HCT116 (cell line): Measurements from ENCODE around the gene ACSL5. TPM values are rescaled to one million over a fixed set of nuclear protein-coding genes. Genes with fewer than 3 reads are reported as not detected.

Experiments used
- ATAC-seq: fragments of 200-7000 bp; cut with Tn5 transposase; 2 replicates; pipeline ENCODE4 v1.9.1; 2020; ENCODE audit warnings: mild to moderate bottlenecking, moderate library complexity
- BruUV-seq: library from RNA; stranded (reverse); fragments of 400-500 nt; replicated peaks from 2 replicates; lab custom pipeline; 2021; lab: Mats Ljungman, UMichigan
- CTCF ChIA-PET: fragments of 300-600 bp; sonication (Branson Sonifier 250); formaldehyde crosslinking; loops from one replicate; lab custom pipeline; 2021; ENCODE audit warnings: antibody characterized with exemption; lab: Charles Lee
- POLR2A ChIA-PET: fragments of 300-600, 350-600 bp; sonication (Branson Sonifier 250); formaldehyde crosslinking; loops from one replicate; lab custom pipeline; 2021; ENCODE audit warnings: antibody characterized with exemption; lab: Charles Lee
- RAD21 ChIA-PET, 2 experiments: fragments of 300-600 bp; sonication (Branson Sonifier 250); formaldehyde crosslinking; loops; one replicate each; lab custom pipeline; 2023; ENCODE audit warnings: low total read pairs in 2 of 2; ENCODE audit not compliant: uncharacterized antibody in 2 of 2, unreplicated experiment in 2 of 2, low non-redundant PET in 1 of 2; lab: Charles Lee
- DNase-seq: peaks from one replicate; pipeline ENCODE4 v3.0.0-alpha.2; 2010; ENCODE audit warnings: low read depth, low spot score
- H2AFZ ChIP-seq: fragments of 200-600 bp; shearing (Covaris generic), sonication (generic); 2 replicates; pipeline ENCODE4 v1.6.1; 2017; ENCODE audit warnings: low read depth, mixed run types, mixed read lengths, antibody characterized with exemption, low read length; ENCODE audit not compliant: poor library complexity, severe bottlenecking
- H3K27ac ChIP-seq: 2 replicates; pipeline ENCODE4 v1.5.1; 2012; ENCODE audit warnings: low read depth, low read length
- H3K27me3 ChIP-seq: fragments of 200-600 bp; sonication (generic); 2 replicates; pipeline ENCODE4 v1.6.1; 2016; ENCODE audit warnings: mixed run types, low read length, mixed read lengths; ENCODE audit not compliant: insufficient read depth
- H3K36me3 ChIP-seq, 2 experiments: fragments of 200-500 bp in 1 of 2; fragments of 200-600 bp in 1 of 2; sonication (Bioruptor generic) in 1 of 2; sonication (generic) in 1 of 2; 2 replicates each; pipeline versions ENCODE4 v1.5.1 to v1.6.1; 2014 to 2016; ENCODE audit warnings: low read length in 2 of 2, inconsistent platforms in 1 of 2, mixed read lengths in 1 of 2, mixed run types in 1 of 2; ENCODE audit not compliant: insufficient read depth in 2 of 2, control insufficient read depth in 1 of 2
- H3K4me1 ChIP-seq, 2 experiments: fragments of 200-600 bp in 1 of 2; sonication (generic) in 1 of 2; 2 replicates each; pipeline versions ENCODE4 v1.5.1 to v1.6.1; 2012 to 2017; ENCODE audit warnings: low read length in 2 of 2, inconsistent platforms in 1 of 2, mild to moderate bottlenecking in 1 of 2, mixed read lengths in 1 of 2, mixed run types in 1 of 2, moderate library complexity in 1 of 2; ENCODE audit not compliant: insufficient read depth in 2 of 2, control insufficient read depth in 1 of 2
- H3K4me2 ChIP-seq: fragments of 200-600 bp; sonication (generic); 2 replicates; pipeline ENCODE4 v1.6.1; 2017; ENCODE audit warnings: mixed run types, low read length, mixed read lengths
- H3K4me3 ChIP-seq, 2 experiments: fragments of 200-600 bp in 1 of 2; sonication (generic) in 1 of 2; replicated peaks in 1 of 2; 2 replicates each; pipeline ENCODE4 v1.5.1; 2011 to 2016; ENCODE audit warnings: low read length in 2 of 2, control low read depth in 1 of 2, low read depth in 1 of 2, mild to moderate bottlenecking in 1 of 2, mixed read lengths in 1 of 2, mixed run types in 1 of 2
- H3K79me2 ChIP-seq: fragments of 200-600 bp; sonication (generic); 2 replicates; pipeline ENCODE4 v1.6.1; 2017; ENCODE audit warnings: mild to moderate bottlenecking, mixed run types, low read length, moderate library complexity, mixed read lengths; ENCODE audit not compliant: insufficient read depth
- H3K9ac ChIP-seq: fragments of 200-600 bp; sonication (generic); 2 replicates; pipeline ENCODE4 v1.6.1; 2016; ENCODE audit warnings: low read length, mixed read lengths
- H3K9me2 ChIP-seq: fragments of 200-600 bp; sonication (generic), shearing (Covaris generic); 2 replicates; pipeline ENCODE4 v1.6.1; 2017; ENCODE audit warnings: mixed run types, mild to moderate bottlenecking, moderate library complexity; ENCODE audit not compliant: insufficient read depth
- H3K9me3 ChIP-seq, 2 experiments: fragments of 200-500 bp in 1 of 2; fragments of 200-600 bp in 1 of 2; sonication (Bioruptor generic) in 1 of 2; sonication (generic) in 1 of 2; 2 replicates each; pipeline ENCODE4 v1.6.1; 2014 to 2017; ENCODE audit warnings: low read length in 2 of 2, mixed read lengths in 2 of 2, inconsistent platforms in 1 of 2, low read depth in 1 of 2, mild to moderate bottlenecking in 1 of 2, mixed run types in 1 of 2, moderate library complexity in 1 of 2; ENCODE audit not compliant: control insufficient read depth in 1 of 2, insufficient read depth in 1 of 2
- H4K20me1 ChIP-seq: fragments of 200-600 bp; sonication (generic), shearing (Covaris generic); 2 replicates; pipeline ENCODE4 v1.6.1; 2017; ENCODE audit warnings: mixed run types, mild to moderate bottlenecking, moderate library complexity; ENCODE audit not compliant: insufficient read depth
- CBX3 ChIP-seq: IDR thresholded peaks from 2 replicates; pipeline ENCODE4 v1.6.1; 2012; ENCODE audit warnings: low read depth
- CEBPB ChIP-seq: IDR thresholded peaks from 2 replicates; pipeline ENCODE4 v1.6.1; 2012; ENCODE audit warnings: low read depth
- CTCF ChIP-seq, 3 experiments: fragments of 200-600 bp in 1 of 3; sonication (generic) in 1 of 3; IDR thresholded peaks in 2 of 3; conservative IDR thresholded peaks in 1 of 3; 2 replicates each; pipeline ENCODE4 v1.5.1; 2012 to 2017; ENCODE audit warnings: low read depth in 2 of 3, low read length in 2 of 3, antibody characterized with exemption in 1 of 3, borderline replicate concordance in 1 of 3, control low read depth in 1 of 3, mild to moderate bottlenecking in 1 of 3, mixed read lengths in 1 of 3, mixed run types in 1 of 3, moderate library complexity in 1 of 3; ENCODE audit not compliant: insufficient read depth in 1 of 3
- EGR1 ChIP-seq: IDR thresholded peaks from 2 replicates; pipeline ENCODE4 v1.6.1; 2012; ENCODE audit warnings: low read depth
- EZH2 ChIP-seq: fragments of 200-600 bp; sonication (generic); IDR thresholded peaks from 2 replicates; pipeline ENCODE4 v1.6.1; 2017; ENCODE audit warnings: antibody characterized with exemption, mixed run types
- EZH2phosphoT487 ChIP-seq: fragments of 200-600 bp; IDR thresholded peaks from 2 replicates; pipeline ENCODE4 v1.6.1; 2018; ENCODE audit warnings: antibody characterized with exemption, borderline replicate concordance
- FOSL1 ChIP-seq: IDR thresholded peaks from 2 replicates; pipeline ENCODE4 v1.6.1; 2012; ENCODE audit warnings: low read depth
- JUND ChIP-seq: IDR thresholded peaks from 2 replicates; pipeline ENCODE4 v1.6.1; 2012
- POLR2A ChIP-seq: IDR thresholded peaks from 2 replicates; pipeline ENCODE4 v1.7.0; 2011; ENCODE audit warnings: borderline replicate concordance; ENCODE audit not compliant: insufficient read depth, insufficient read length; ENCODE audit errors: extremely low read depth
- POLR2AphosphoS5 ChIP-seq: IDR thresholded peaks from 2 replicates; pipeline ENCODE4 v1.6.1; 2011; ENCODE audit warnings: mild to moderate bottlenecking, low read depth, low read length, moderate library complexity
- RAD21 ChIP-seq: IDR thresholded peaks from 2 replicates; pipeline ENCODE4 v1.6.1; 2012; ENCODE audit warnings: low read depth, mild to moderate bottlenecking
- REST ChIP-seq: IDR thresholded peaks from 2 replicates; pipeline ENCODE4 v1.6.1; 2012; ENCODE audit warnings: low read depth
- SIN3A ChIP-seq: IDR thresholded peaks from 2 replicates; pipeline ENCODE4 v1.6.1; 2012; ENCODE audit warnings: low read depth
- SRF ChIP-seq: IDR thresholded peaks from 2 replicates; pipeline ENCODE4 v1.6.1; 2012; ENCODE audit warnings: low read depth
- TCF7L2 ChIP-seq: IDR thresholded peaks from 2 replicates; pipeline ENCODE4 v1.7.0; 2011; ENCODE audit warnings: borderline replicate concordance, inconsistent platforms; ENCODE audit not compliant: insufficient read depth, insufficient read length; ENCODE audit errors: extremely low read depth
- YY1 ChIP-seq: IDR thresholded peaks from 2 replicates; pipeline ENCODE4 v1.6.1; 2011; ENCODE audit warnings: low read length, low read depth, moderate library complexity, mild to moderate bottlenecking; ENCODE audit not compliant: insufficient replicate concordance; ENCODE audit errors: extremely low read depth
- ZBTB33 ChIP-seq: IDR thresholded peaks from 2 replicates; pipeline ENCODE4 v1.6.1; 2011; ENCODE audit warnings: mild to moderate bottlenecking, low read length, moderate library complexity; ENCODE audit not compliant: insufficient replicate concordance; ENCODE audit errors: extremely low read depth
- ZFX ChIP-seq: fragments of 450-650 bp; IDR thresholded peaks from 2 replicates; pipeline ENCODE4 v1.6.1; 2017
- intact Hi-C: fragments of 100-400 bp; cut with micrococcal nuclease; formaldehyde crosslinking; loops from 2 replicates; pipeline ENCODE4 v1.10.0; 2022
- total RNA-seq: library from RNA; stranded (reverse); gene quantifications from one replicate; pipeline ENCODE4 v1.2.1, GENCODE V29; 2021; ENCODE audit not compliant: unreplicated experiment
- TF ChIP-seq, protein P1 (sequence below): IDR thresholded peaks from 2 replicates; pipeline ENCODE4 v1.6.1; 2012

ACSL5 gene
- total RNA-seq, 1 experiment from 2014 or later, result 195 TPM

GRCh38 chr10:112446855-112447619 is 73.1 kb downstream of the ACSL5 start, which contains the start of the genes VTI1A and ZDHHC6:
VTI1A (plus strand) TSS chr10:112447215; CDS start chr10:112447374, 159 bp downstream.
ZDHHC6 (minus strand) TSS chr10:112446914; CDS start chr10:112445436, 1,478 bp downstream.
- ChIA-PET RAD21 (no interaction called here), POLR2A (no interaction called here), CTCF (interaction anchor here (1.6 to 1.8 kb wide), 3 partner anchors 11 to 310 kb away, joined by 5 to 11 read pairs (median 7); no protein-coding TSS in a partner anchor)
- peak within 1 kb of the TSS; percentile 86 for H3K4me2 ChIP-seq
- no peaks in the 10 kb centered on the region for H4K20me1 ChIP-seq
- peak; percentile 91 for DNase-seq
- intact Hi-C loops, result loop anchor here (10.0 kb wide), 1 partner anchor 938 kb away; no protein-coding TSS in a partner anchor
- peak within 1 kb of the TSS; percentile 83 for H3K27ac ChIP-seq
- H3K27me3 ChIP-seq, result no peaks in the 10 kb centered on the region
- peaks cover 30 to 36% of the 10 kb centered on the region in 2 experiments for H3K36me3 ChIP-seq
- H3K9me2 ChIP-seq, result no peaks in the 10 kb centered on the region
- H3K79me2 ChIP-seq, result peaks cover 97% of the 10 kb centered on the region
- H3K9ac ChIP-seq, result peak within 1 kb of the TSS; percentile 94
- H3K4me1 ChIP-seq, result peaks cover 16 to 24% of the 10 kb centered on the region in 2 experiments
- peak; percentile 92 for ATAC-seq
- H3K9me3 ChIP-seq, result no peaks in the 10 kb centered on the region
- H2AFZ ChIP-seq, result peak within 1 kb of the TSS; percentile 92
- H3K4me3 ChIP-seq, result peak within 1 kb of the TSS; percentile 85 to 94
- BruUV-seq, result TSS peak; percentile 49
- TF ChIP-seq CBX3 (peak; percentile 38; the same call in 1 of the 2 replicates), SRF (peak; percentile 39; the same call in 1 of the 2 replicates), YY1 (peak; percentile 15), RAD21 (no peak), JUND (no peak), CTCF (IDR thresholded peaks at IDR 0.05 in 2 of 3, conservative IDR thresholded peaks at IDR 0.05 in 1 of 3; ENCODE audit: borderline replicate concordance in 1 of 3, insufficient read depth in 1 of 3, low read depth in 2 of 3, low read length in 2 of 3) (peak in 2 of 3 experiments; percentile 43 to 56; a peak in 4 of 6 replicates), TCF7L2 (peak; percentile 22), SIN3A (peak; percentile 85), POLR2AphosphoS5 (peak; percentile 95), EZH2phosphoT487 (no peak), EGR1 (no peak), CEBPB (no peak), FOSL1 (no peak), REST (no peak), POLR2A (no peak), ZBTB33 (no peak), ZFX (no peak), EZH2 (no peak)
- TF ChIP-seq, protein P1, sequence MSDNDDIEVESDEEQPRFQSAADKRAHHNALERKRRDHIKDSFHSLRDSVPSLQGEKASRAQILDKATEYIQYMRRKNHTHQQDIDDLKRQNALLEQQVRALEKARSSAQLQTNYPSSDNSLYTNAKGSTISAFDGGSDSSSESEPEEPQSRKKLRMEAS, result peak; percentile 29
